GM21717 (cell line): ENCODE measurements around the gene GPC5.
"Not testable (repeated sequence)": the region's sequence is repeated elsewhere in the genome, so short reads cannot be mapped to it uniquely, and the experiment has no call there.

Experiments used
- ATAC-seq: cut with Tn5 transposase; IDR thresholded peaks from one replicate; pipeline ENCODE4 v1.9.1; 2021; ENCODE audit warnings: mild to moderate bottlenecking, moderate library complexity; ENCODE audit not compliant: unreplicated experiment

GPC5 gene

DNA sequence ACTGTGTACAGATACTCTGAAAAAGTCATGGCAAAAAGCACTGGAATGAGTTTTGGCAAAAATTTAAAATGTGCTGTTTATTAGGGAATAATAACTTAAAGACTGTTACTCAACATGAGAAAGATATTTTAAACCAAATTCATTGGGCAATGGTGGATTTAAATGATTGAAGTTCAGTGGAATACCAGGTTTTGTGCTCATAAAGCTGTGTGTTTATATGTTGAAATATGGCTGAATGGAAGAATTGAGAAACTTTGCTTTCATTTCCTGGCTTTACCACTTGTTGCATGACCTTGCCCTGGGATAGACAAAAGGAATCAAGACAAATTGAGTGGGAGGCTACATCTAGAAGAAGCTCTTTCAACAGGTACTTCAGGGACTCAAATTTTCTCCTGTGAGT is 246.4 kb downstream of the GPC5 start:
- no peak for ATAC-seq

DNA sequence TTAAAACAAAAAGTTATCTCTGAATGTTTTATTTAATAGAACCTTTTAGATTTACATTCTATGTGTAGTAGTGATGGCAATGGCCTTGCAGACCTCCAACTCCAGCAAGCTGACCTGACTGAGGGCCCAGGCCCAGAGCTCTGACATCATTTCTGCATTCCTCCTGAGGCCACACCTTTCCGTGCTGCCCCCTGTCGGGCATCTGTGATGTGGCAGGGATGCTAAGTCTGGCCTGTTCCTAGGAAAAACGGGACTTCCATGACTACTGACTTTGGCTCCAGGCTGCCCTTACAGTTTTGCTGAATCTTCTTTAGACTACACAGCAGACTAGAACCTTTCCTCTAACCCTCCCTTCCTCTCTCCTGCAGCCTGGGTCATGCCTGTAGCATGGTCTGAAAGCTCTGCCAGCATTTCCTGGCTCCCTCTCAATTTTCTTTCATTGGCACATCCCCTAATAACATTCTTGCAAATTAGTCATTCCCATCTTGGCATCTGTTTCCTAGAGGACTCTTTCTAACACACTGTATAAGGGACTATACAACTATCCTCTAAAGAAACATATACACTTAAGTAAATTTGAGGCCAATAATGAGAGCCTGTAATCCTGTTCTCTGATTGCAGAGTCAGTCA is 249.1 kb downstream of the GPC5 start:
- ATAC-seq = no peak

DNA sequence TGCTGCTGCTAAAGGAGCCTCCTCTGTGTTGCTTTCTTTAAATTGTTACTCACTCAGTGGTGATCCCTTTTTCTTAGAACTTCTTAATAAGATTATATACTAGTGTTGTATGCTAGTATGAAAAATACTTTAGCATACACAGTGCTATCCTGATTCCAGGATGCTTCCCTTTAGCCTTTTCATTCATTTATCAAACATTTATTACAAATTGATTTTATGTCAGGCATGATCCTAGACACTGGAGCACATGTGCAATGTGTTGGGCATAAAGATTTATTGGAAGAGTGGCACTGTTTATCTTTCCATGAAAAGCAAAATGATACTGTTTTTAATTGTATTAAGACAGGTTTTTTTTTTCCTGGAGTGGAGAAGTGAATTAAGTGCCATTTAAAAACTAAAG is 249.6 kb downstream of the GPC5 start:
- no peak for ATAC-seq

DNA sequence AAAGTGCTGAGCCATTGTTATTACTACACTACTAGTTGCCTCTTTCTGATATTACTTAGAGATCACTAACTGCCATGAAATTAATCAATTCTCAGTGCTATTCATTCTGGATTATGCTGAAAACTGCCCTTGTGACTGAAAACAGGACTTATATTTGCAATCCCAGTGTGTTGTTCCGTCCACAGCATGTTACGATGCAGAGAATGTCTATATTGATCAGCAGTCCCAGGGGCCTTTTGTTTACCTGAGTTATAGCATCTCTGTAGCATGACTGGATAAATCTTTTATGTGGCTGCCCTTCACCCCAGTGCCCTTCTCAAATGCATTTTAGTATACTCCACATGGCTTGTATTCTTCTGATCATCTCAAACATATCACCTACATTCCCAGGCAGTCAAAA is 251.0 kb downstream of the GPC5 start:
- ATAC-seq = no peak

DNA sequence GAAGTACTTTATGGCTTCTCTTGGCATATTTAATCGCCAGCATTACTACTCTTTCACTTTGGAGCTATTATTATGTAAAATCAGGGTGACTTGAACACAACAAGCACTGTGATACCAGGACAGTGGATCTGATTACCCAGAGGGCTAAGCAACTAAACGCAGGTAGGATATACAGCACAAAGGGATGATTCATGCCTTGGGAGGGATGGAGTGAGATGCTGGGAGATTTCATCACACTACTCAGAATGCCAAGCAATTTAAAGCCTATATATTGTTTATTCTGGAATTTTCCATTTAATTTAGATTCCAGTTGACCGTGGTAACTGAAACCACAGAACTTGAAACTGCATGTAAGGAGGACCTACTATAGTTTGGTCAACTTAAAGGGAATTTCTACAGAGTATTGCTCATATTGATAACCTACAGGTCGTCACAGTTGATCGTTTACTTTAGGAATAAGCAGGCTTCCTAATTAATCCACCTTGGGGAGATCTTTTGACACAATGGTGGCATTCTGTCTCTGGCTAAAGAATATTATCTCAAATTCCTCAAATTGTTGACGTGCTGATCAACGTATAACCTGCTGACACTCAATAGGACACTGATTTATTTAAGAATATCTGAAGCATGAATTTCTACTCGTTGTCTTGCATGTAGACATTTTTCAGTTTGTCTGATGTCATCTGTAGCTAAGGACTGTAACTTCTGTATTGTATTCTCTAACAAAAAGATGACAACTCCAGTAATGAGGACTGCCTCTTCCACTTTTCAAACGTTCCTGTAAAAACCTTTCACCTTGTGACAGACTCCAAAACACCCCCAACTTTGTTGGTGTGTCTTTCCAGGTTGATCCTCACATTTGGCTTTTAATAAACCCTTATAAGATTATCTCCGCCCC is 254.2 kb downstream of the GPC5 start:
- ATAC-seq = no peak

DNA sequence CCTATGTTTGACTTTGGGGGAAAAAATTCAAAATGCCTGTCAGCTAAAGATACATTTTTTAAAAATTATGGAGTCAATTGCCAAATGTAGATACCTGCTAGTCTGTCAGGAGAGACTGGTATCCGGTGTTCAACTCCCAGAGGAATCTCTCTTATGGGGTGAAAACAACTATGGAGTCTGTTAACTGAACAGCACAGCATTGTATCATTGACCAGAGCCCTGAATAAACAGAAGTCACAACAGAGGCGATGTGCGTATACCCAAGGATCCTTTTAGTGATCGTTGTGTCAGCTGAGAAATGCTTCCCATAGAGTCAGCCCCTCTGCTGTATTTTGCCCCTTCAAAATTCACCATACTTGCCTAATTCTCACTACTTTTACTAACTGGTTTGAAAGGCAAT is 257.3 kb downstream of the GPC5 start:
- ATAC-seq = no peak

DNA sequence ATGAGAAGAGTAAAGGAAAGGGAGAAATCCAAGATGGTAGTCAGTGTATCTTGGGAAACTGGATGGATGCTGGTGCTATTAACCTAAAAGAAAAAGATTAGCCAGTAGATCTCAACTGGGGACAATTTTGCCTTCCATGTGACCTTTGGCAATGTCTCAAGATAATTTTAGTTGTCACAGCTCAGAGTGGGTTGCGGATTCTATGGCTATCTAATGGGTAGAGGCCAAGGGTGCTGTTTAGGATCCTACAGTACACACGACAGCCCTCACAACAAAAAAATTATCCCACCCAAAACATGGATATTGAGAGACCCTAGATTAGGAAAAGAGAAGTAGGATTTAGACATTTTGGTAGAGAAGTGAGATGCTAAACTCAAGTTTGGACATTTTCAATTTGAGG is 258.9 kb downstream of the GPC5 start:
- no peak for ATAC-seq

DNA sequence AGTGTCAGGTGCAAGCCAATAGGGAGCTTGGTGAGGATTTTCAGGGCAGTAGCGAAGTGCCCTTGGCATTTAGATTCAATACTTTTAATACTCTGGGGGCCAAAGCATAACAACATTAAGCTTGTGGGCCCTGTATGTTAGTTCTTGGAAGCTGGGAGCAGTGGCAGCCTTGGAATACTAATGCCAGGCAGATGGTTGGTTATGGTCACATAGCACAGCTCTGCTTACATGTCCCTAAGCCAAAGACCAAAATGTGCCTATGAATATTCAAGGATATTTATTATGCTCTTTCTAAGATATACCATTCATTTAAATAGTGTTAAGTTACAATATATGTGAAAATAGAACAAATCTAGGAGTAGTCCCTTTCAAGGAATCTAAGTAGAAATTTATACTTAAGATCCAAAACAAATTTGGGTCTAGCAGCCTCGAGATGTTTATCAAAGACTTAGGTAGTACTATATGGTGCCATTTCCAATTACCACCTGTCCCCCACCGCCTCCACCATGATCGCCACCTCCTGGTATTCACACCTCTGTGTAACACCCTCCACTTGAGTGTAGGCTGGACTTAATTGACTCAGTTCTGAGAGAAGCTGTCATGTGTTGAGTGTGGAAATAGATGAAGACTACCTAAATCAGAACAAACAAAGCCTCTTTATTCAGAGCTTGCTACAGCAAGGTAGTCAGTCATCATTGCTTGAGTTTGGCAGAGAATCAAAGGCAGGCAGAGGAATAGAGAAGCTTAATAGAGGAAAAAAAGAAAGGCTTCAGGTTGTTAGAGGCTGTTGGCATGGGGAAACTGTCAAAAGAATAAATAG is 261.0 kb downstream of the GPC5 start:
- no peak for ATAC-seq

DNA sequence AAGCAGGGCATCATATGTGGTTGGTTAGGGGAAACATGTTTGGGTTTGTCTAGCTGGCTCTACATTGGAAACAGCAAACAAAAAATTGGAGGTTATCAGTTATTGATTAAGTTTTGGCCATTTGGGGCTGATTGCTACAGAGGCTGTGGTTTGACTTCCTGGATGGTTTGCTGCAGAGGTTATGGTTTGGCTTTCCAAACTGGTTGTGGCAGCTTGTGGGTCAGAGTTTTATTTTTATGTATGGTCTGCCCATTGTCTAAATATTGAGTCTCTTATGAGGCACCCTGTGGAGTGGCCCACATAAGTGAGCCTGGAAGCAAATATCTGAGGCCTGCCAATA is 261.6 kb downstream of the GPC5 start:
- ATAC-seq = no peak

DNA sequence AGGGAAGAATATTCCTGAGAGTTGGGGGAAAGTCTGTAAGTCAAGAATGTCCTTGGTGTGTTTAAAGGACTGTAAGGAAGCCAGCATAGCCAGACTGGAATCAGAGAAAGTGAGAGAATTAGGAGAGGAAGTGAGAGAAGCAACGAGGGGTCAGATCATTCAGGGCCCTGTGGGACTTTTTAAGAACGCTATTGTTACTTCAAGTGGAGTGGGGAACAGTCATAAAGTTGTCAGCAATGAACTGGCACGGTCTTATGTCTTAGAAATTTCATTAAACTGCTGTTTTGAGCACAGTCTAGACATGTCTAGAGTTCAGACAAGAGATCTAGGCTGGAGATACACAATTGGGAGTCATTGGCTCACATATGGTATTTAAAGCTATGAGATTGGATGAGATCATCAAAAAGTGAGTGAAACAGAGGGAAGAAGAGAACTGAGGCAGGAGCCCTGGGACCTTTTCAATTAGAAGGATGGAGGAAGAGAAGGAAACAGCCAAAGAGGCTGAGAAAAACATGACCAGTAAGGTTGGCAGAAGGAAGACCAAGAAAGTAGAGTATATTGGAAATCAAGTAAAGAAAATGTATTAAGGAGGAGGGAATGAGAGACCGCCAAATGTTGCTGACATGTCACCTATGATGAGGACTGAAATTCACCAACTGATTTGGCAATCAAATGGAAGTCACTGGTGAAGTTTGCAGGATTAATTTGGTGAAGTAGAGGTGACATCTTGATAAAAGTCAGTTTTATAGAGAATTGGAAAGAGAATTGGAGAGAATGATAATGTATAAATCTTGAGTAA is 263.5 kb downstream of the GPC5 start:
- peak; percentile 71 for ATAC-seq

DNA sequence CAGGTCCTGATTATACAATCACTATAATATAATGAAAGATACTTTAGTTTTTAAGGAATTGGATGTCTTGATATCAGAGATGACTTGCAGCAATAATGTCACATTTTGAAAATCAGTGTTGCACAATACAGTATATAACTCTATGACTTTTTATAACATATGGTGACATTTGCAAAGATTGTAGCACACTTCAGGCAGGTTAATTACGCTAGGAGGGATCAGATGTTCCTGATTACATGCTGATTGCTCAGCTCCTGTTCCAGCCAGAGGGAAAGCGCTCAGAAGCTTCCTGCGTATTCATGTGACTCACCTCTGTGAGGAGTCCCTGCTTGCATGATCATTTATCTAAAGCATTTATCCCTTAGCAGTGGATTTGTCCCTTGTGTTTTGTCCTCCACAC is 265.6 kb downstream of the GPC5 start:
- ATAC-seq = no peak

DNA sequence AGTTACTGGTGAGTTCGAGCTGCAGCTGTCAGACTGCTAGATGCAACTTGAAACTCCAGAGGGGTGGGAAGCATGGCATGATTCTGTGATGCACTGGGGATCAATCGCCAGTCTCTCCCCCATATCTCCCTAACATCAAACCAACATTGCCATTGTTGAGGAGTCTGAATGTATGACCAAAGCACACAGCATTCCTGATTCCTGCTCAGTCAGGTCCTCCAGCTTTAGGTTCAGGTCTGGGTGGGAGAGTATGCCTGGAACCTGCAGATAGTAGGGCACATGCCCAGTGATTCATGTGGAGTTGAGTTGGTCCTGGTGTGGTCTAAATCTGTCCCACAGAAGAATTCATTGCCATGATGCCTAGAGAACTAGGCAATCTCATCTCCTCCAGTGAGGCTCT is 269.1 kb downstream of the GPC5 start:
- ATAC-seq = no peak

DNA sequence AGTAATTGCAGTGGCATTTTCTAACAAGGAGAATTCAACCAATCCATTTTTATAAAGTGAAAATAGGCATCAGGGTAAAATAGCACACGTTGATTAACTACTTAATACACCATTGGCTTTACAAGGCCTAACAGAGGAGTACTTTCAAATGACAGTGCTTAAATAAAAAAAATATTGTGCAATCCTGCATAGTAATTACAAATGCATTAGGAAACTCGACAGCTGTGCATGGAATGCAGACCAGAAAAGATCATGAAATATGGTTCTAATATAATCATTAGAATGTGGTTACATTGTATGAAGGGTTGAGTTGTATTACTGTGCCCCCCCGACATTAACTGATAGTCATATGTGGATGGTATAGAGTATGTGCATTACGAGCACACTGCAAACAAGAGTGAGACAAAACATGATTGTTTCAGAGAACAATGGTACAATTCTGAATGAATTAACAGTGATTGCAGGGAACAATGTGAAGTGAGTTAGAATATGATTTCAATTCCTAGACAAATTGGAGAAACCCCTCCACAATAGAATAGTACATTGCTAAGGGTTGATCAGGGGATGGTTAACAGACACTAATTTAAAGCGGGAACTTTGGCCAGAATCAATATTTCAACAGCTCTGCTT is 270.6 kb downstream of the GPC5 start:
- ATAC-seq = no peak

DNA sequence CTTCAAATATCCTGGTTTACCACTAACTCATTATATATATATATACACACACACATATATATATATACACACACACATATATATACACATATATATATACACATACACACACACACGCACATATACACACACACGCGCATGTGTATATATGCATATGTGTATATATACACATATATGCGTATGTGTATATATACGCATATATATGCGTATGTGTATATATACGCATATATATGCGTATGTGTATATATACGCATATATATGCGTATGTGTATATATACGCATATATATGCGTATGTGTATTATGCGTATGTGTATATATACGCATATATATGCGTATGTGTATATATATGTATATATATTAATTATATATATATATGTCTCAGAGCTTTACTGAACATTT is 275.9 kb downstream of the GPC5 start:
- not testable (repeated sequence) for ATAC-seq

DNA sequence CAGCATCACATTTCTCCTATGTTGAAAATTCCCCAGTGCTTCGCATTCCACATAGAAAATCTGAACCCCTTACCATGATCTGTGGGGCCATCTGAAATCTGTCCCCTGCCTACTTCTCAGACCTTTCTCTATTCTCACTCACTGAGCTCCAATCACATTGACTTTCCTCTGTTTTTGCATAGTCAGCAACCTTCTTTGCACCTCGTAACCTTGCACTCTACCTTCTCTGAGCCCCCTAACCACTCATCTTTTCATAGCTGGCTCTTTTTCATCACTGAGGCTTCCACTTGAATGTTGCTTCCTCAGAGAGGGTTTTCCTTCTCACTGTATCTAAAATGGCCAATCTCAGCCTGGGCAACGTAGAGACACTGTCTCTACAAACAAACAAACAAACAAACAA is 286.3 kb downstream of the GPC5 start:
- no peak for ATAC-seq

DNA sequence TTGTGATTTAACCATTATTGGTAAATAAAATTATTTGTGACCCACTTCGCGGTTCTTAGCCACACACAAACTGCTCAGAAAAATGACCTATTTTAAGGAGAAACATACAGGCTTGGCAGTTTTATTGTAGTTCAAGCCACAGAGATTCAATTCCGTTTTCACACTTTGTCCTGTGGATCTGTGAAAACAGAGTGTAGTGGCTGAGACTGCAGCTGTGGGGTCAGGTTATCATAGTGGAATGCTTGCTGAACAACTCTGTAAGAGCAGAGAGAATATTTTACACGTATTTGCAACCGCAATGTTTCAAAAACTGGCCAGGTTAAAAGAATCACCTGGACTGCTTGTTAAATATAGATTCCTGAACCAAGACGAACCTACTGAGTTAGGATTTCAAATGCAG is 292.5 kb downstream of the GPC5 start:
- ATAC-seq = no peak

DNA sequence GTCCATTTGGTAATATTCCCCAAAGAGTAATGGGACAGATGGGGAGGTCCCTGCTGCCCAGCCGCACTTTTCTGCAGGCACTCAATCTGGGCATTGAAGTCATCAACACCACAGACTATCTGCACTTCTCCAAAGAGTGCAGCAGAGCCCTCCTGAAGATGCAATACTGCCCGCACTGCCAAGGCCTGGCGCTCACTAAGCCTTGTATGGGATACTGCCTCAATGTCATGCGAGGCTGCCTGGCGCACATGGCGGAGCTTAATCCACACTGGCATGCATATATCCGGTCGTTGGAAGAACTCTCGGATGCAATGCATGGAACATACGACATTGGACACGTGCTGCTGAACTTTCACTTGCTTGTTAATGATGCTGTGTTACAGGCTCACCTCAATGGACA is 295.0 kb downstream of the GPC5 start:
- ATAC-seq = no peak

DNA sequence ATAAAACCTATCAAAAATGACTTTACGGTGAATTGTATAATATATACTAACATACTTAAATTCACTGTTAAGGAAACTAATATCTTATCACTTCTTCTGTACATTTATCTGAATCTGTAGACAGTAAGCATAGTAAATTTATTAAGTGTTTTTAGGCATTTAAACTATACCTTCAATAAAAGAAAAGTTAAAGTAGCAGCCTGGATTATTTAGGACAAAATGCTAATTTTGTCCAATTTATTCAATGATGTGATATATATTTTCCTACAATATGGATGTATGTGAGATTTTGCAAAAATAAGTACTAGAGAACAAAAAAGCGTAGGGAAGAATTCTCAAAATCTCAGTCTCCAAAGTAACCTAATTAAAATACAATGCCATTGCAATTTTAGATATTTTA is 299.9 kb downstream of the GPC5 start:
- ATAC-seq = no peak

DNA sequence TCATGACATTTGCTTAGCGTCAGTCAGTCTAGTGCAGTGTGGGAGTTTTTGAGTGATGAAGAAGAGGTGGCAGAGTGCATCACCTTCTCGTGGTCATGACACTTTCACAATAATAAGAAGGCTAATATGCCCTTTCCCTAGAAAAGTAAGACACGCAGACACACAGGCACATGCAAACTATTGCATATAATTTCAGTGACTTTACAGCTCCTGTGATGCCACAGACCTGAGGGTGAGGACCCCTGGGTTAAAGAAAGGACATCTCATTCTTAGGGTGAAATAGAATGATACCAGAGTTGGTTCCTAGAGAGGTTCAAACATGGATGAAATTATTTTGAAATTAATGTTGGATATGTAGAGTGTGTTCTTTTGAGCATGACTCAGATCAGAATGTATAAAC is 300.3 kb downstream of the GPC5 start:
- no peak for ATAC-seq

DNA sequence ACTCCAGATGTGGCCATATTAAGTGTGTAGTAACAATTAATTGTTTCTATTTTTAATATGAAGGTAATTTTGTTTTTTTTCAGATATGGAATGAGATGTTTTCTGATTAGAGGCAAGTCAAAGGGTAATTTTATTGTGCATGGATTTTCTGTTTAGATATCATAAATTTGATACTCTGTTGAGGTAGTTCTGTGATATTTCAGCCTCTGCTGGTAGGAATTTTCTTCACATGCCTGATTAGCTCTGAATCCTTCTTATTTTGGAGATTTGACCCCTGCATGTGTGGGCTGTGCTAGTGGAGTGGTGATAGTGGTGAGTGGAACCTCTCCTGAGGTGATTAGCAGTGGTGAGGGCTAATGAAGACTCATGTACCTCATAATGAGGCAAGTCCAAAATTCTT is 301.4 kb downstream of the GPC5 start:
- no peak for ATAC-seq

DNA sequence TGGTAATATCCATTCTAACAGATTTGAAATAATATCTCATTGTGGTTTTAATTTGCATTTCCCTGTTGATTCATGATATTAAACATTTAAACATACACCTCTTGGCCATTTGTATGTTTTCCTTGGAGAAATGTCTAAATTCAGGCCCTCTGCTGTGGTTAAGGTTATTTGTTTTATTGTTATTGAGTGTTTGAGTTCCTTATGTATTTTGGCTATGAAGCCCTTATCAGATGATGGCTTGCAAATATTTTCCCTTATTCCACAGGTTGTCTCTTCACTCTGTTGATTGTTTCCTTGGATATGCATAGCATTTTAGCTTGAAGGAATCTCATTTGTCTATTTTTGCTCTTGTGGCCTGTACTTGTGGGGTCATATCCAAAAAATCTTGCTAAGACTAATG is 303.6 kb downstream of the GPC5 start:
- ATAC-seq = no peak
